SHP77 (cell line): ENCODE results near the gene GLRA2.
A peak's percentile ranks its signal among the peaks of the same experiment; 100 is the strongest.
"Not testable (repeated sequence)": the region's sequence is repeated elsewhere in the genome, so short reads cannot be mapped to it uniquely, and the experiment has no call there.

Experiments
- DNase-seq, 2 experiments: peaks; one replicate each; lab custom pipeline; 2025; lab: John Stamatoyannopoulos, UW

Gene GLRA2

DNA sequence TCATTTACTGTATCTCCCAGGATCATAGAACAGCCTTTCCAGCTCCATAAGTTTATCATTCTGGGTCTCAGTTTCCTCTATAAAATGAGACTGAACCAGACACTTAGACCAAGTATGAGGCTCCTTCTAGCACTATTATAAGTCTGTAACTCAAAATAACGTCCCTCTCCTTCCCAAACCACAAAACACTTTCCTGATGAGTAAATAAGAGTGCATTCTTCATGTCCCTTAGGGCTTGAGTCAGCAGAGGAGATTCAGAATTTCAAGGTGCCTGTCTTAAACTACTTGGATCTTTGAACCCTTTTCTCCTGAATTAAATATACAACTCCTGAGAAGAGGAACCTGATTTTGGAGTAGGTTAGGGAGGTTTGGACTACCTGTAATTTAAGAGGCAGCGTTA, 62.6 kb downstream of the GLRA2 start:
- no peak for DNase-seq

DNA sequence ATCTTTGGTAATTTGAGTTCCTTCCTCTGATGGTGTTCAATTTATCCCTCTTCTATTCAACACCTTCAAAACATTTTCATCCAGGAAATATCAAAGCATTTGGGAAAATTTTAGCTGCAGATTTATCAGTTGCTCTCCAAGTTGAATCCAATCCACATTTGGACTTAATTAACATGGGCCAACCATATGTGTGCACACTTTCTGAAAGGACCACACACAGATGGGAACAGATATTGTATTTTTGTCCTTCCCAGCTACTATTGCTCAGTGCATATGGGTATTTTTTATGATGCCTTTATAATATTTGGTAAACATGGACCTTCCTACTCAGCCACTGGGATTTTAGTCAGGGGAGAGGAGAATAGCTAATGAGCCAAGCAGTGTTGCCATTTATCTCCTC, 65.2 kb downstream of the GLRA2 start:
- DNase-seq = no peak

DNA sequence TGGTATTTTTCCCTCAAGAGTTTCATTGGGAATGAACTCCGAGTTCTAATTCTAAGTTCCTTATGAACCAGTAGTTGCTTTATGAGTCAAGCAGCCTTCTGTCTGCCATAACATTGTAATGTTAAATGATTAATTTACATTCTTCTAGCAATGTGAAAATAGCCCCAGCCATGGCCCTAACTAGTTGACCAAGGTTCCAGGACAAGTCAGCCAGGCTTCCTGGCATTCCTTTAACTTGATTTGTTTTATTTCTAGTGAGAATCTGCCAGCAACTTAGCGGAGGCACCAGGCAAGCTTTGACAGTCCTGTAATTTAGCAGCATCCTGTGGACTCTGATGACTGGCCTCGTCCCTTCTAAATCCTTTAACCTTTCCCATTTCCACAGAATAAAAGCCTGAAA, 69.0 kb downstream of the GLRA2 start:
- DNase-seq = no peak

DNA sequence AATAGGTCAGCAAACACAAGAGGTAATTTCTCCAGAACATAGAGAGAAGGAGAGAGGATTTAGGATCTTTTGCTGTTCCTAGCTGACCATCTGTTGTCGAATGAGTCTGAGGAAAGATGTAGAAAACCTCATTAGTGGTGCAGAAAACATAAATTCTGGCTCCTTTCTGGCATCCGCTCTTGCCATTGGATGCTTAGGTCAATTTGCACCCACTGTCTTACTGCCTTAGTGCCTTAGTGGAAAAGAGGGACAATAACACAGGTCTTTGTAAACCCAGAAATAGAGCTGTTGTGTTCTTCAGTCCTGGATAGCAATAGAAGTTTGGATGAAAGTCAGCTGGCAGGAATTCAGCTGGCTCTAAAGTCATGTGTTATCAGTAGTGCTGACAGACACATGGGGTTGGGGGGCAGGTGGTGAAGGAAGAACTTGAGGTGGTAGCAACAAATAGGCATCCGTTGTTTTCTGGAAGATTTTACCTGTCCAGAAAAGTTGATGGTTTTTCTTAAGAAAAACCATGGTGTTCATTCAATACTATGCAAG, 78.2 kb downstream of the GLRA2 start:
- no peak for DNase-seq

DNA sequence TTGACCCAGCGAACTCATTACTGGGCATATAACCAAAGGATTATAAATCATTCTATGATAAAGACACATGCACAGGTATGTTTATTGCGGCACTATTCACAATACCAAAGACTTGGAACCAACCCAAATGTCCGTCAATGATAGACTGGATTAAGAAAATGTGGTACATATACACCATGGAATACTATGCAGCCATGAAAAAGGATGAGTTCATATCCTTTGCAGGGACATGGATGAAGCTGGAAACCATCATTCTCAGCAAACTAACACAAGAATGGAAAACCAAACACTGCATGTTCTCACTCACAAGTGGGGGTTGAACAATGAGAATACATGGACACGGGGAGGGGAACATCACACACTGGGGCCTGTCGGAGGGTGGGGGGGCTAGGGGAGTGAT, 83.1 kb downstream of the GLRA2 start:
- DNase-seq = not testable (repeated sequence)

DNA sequence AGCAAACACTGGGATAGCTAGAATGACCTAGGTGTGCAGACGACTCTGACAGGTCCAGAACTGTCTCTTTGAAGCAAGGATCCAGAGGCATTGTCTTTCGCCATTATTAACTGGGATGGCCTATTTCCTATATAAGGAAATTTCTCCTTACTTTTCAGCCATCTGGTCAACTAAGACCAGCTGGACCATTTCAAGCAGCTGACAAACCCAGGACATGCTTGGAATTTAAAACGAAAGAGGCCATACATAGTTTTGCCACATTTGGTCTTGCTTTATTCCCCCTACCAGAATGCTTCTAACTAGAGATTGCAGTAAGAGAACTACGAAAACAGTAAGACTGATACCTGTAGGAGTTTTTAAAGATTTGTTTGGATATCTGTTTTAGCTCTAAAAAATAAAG, 87.0 kb downstream of the GLRA2 start:
- no peak for DNase-seq

DNA sequence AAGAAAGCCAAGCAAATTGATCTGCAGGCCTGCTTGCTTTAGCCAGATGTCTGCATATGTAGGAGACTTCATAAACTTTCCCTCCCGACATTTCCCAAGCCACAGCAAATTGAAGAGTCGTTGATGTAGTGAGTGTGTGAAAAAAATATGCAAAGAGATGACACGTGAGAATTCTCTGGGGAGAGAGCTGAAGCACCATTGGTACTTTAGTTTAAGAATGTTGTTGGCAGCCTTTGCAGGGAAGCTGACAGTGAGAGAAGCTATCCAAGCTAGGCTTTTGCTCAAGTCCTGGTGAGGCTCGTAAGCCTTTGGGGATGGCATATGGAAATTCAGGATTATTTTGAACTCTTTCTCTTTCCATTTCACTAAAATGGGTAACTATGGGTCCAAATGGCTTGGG, 87.5 kb downstream of the GLRA2 start:
- DNase-seq = no peak

DNA sequence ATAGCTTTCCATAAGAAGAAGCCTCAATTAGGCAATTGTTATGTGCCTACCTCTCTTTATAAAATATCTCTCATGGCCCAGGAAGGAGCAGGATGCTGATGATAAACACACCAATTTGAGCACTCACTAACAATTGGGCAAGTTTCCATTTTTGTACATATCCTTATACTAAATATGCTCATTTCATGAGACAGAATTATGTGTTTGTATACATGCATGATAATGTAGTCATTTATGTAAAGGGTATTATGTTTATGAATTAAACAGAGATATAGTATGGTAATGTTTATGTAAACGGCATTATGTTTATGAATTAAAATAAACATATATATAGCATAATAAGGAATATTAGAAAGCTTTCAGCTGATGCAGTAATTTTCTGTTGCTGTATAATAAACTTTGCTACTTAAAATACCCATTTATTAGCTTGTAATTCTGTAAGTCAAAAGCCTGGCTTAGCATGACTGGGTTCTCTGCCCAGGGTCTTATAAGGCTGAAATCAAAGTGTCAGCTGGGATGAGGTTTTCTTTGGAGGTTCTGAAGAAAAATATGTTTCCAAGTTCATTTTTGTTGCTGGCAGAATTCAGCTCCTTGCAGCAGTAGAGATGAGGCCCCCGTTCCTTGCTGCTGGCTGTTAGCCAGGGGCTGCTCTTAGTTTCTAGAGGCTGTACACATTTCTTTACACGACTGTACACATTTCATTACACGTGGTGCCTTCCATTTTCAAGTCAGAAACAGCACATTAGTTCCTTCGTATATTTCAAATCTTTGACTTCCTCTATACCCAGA, 89.0 kb downstream of the GLRA2 start:
- no peak for DNase-seq

DNA sequence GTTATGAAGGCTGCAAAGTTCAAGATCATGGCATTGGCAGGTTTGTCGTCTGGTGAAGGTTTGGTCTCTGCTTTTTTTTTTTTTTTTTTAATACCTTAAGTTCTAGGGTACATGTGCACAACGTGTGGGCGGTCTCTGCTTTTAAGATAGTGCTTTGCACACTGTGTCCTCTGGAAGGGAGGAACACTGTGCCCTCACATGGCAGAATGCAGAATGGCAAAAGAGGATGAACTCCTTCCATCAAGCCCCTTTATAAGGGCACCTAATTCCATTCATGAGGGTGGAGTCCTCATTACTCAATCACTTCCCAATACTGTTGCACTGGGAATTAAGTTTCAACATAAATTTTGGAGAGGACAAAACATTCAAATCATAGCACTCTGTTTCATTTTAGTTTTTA, 101.4 kb downstream of the GLRA2 start:
- DNase-seq = no peak

DNA sequence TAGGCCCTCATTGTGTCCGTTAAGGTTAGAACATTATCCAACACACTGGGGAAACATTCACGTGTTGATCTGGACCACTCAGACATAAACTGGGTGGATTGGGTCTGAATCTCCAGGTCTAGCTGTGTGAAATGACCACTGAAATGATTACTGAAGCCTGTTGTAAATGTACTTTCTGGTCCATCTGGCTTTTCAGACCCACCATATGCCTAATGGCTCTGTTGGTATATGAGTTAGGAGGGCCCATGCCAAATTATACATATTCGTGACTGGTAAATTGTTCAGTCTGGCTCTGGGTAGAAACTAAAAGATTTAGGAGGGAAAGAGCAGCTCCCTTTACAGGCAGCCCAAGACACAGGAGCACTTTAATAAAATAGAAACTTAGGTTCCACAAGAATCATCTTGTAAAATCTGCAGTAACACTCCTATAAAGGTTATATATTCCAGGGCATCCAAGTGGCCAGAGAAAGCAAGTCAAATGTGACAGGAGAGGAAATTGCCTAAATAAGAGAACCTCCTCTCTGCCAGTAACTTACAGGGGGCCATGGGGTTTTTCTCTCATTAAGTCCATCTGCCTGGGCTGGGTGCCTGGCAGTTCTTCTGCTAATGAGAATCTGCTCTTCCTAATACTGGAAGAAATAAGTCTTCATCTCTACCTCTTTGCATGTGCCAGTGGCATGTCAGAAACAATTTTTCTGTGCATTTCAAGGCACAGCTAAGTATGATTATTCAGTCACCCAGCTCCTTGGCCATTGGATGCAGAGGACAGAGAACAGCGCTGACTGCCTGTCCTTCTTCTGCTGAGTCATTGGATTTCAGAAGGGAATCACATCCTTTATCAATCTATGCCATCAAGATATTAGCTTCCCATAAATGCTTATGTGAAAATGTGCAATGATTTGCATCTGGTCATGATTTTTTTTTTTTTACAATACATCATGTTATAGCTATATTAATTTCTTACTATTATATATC, 112.6 kb downstream of the GLRA2 start:
- DNase-seq = no peak

DNA sequence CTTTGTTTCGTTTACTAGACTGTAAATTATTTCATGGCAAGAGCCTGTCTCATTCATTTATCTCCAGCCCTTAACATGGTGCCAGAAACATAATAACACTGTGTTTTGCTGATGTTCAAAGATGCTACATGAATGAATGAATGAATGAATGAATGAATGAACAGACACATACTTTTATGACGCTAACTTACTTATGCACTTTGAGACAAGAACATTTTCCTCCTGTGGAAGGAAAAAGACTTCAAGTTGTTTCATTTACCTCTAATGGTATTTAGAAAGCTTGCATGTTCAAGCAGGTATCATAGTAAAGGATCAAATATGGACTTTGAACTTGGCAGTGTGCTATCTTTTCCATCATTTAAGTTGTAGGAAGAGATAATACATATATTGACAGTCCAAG, 131.6 kb downstream of the GLRA2 start:
- no peak for DNase-seq

DNA sequence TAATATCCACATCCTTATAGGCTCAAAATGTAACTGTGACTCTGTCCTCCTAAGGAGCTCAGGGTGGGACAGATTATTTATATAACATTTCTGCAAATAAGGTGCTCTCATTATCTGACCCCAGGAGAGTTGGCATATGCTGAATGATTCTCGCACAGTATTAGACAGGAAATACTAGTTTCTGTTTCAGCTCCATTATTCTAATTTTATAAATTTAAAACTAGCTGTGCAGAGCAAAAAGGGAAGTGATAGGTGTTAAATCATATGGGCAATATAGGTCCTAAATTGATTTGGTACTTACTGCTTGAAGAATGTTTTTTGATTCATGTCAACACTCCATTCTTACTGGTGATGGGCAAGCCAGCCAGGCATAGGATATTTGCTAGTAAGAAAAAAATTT, 141.5 kb downstream of the GLRA2 start:
- no peak for DNase-seq

DNA sequence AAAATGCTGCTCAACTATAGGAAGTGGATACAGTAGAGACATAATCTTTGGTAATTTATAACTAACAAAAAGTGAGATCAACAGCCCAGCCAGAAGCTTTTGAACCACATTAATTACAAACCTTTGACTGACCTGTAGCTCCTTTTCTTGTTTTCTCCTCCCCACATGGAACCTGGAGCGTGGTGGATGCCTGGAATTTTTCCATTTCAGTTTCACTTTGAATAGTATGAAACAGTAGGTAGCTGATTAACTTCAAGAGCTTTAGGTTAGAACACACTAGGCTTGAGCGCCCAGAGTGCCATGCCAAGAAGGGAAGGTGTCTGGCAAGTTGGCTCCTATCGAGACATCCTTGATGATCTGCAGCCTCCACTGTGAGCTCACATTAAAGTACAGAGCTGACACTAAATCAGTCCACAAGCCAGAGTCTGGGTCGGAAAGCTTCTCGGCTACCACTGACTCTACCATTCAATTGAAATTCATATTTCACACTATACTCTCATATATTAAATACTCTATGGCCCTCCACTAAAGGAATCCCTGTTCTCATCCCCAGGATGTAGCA, 143.4 kb downstream of the GLRA2 start:
- no peak for DNase-seq

DNA sequence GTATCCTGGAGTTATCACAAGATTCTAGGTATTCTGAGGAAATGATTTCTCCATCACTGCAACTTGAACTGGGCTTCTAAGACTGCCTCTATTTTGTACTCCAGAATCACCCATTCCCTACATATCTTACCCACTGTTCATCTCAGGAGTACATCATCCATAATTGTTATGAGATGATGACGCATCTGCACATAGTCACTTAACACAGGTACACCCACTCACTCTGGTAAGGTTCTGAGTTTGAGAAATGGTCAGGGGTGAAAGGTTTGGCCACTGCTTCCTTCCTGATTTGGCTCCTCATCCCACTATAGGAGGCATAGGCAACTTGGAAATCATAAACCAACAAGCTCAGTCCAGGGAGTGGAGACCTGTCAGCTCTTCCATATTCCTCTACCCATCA, 143.9 kb downstream of the GLRA2 start:
- no peak for DNase-seq

DNA sequence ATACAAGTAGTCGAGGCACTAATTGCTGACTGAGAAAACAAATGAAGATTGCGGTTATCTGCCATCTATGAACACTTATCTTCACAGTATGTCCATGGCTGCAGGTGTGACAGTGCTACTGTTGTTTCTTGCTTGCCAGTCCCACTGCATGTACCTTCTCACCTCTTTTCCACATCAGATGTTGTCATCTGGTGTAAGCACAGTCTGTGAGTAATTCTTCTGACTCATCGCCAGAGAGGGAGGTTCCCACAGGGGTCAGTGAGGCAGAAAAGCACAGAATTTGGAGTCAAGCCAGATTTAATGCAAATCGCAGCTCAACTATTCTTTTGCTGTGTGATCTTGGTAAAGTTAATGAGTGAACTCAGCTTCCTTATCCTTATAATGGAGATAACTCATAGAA, 144.4 kb downstream of the GLRA2 start:
- no peak for DNase-seq

DNA sequence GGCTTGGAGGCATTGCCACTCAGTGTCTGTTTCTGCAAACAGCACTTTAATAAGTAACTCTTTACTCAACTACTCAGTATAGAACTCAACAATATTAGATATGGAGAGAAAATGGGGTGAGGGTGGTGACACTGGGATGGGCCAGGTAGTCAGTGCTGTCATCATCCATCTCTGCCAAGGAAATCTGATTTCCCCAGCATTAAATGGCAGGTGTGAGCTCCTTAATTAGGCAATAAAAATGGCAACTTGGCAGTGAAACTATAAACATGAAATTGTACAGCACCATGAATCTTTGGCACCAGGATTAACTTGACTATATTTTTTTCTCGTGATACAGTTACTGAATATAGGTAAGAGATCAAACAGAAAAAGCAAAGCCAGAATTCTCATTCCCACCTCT, 146.2 kb downstream of the GLRA2 start:
- no peak for DNase-seq

DNA sequence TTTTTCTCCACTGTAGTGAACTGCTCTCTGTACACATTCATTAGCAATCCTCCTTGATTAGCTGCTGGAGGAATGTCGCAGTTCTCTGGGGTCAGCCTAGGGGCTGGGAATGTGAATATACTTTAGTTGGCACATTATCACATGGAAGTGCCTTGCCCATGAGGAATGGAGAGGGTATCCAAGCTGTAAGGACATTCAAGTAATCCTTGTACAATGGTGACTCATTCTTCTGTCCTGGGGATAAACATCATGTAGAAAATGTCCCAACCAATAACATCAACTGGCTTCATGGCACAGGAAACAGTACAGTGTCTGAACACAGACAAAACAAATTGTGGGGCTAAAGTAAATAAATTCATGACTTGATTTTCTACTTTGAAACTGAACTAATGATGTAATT, 147.1 kb downstream of the GLRA2 start:
- no peak for DNase-seq

DNA sequence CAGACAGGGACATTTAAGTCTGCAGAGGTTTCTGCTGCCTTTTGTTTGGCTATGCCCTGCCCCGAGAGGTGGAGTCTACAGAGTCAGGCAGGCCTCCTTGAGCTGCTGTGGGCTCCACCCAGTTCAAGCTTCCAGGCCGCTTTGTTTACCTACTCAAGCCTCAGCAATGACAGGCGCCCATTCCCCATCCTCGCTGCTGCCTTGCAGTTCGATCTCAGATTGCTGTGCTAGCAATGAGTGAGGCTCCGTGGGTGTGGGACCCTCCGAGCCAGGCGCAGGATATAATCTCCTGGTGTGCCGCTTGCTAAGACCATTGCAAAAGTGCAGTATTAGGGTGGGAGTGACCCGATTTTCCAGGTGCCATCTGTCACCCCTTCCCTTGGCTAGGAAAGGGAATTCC, 159.0 kb downstream of the GLRA2 start:
- DNase-seq = not testable (repeated sequence)

DNA sequence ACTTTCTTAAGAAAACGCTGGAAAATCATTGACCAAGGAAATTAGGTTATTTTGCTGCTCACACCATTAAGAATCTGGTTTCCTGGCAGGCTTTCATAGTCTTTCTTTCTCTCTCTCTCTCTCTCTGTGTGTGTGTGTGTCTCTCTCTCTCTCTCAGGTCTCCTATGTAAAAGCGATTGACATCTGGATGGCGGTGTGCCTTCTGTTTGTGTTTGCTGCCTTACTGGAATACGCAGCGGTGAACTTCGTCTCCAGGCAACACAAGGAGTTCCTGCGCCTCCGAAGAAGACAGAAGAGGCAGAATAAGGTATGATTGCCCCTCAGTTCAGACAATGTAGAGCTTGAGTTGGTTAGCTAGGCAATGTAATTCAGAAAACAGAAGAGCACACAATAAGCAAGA, 161.2 kb downstream of the GLRA2 start:
- no peak for DNase-seq

DNA sequence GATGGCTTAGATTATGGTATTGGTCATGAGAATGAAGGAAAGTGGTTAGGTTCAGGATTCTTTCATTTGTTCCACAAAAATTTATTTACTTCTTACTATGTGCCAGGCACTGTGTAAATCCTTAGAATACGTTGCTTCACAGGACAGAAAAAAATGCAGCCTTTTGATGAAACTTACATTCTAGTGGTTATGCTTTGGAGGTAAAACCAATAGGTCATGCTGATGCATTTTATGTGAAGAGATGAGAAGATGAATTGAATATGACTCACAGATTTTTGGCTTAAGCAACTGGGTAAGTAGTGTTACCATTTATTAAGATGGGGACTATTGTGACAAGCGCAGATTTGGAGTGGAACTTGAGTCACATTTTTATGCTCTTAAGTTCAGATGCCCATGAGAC, 165.3 kb downstream of the GLRA2 start:
- DNase-seq = no peak

DNA sequence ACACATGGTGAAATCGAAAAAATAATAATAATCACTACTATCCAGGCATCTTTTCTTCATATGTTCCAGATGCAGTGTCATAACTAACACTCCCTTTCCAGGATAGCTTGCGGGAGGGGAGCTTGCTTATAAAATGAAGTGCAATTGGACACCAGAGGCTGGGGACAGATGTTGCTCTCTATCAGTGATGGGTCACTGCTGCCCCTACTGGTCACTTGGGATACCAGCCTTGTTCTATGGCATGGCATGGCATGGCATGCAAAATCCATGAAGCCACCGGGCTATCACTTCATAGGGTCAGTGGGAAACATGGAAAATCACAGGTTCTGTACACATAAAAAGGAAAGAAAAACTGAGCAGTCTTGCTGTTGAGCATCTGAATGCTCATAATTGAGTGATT, 168.1 kb downstream of the GLRA2 start:
- DNase-seq = peak; percentile 0 to 38

DNA sequence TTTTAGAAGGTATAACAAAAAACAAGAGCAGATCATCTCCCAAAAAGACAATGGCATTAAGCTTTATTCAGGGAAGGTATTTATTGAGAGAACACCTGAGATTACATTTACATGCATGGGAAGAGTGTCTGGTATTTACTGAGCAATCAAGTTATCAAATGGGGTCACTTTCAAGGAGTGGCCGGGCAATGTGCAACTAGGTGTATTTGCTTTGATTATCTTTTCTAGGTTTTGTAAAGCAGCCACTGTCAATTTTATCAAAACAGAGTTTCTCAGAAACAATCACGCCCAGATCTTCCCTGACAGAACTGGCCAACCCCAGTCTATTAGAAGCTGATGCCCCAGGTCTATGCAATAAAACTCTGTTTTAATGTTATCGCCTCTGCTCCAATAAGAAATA, 169.5 kb downstream of the GLRA2 start:
- no peak for DNase-seq

DNA sequence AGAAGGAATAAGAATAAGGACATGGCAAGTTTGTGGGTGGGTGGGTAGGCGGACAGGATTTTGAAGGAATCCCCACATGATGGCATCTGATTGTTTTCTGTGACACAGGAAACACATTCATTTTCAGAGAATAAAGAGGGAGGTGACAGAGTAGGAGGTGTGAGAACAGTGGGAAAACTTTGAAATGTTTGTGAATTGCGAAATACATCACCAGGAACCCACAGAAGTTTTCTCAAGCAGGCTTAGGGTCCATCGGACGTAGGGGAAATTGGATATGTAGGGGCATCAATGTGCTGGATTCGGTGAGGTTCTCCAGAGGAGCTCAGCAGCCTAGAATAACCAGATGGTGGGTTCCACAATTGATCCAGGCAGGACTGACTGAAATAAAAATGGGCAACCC, 171.6 kb downstream of the GLRA2 start:
- no peak for DNase-seq
